ENCODE results near the gene FAM210A.

FAM210A gene

GRCh38 chr18:13618760-13619438, 107.5 kb downstream of the FAM210A start:
- Histone ChIP-seq H3K27me3 (ENCODE audit: insufficient read depth, low read length) (no peaks in the 10 kb centered on the region), H2AFZ (ENCODE audit: low read length) (no peak overlapping the region), H3K4me3 (ENCODE audit: low read depth, low read length, poor library complexity, severe bottlenecking) (peak overlapping the region; percentile 18), H3K79me2 (ENCODE audit: insufficient read depth, low read length) (peaks cover 47% of the 10 kb centered on the region), H3K4me2 (ENCODE audit: low read length) (peak overlapping the region; percentile 91), H3K9me3 (ENCODE audit: low read length) (no peaks in the 10 kb centered on the region), H3K4me1 (ENCODE audit: insufficient read depth, low read length, severe bottlenecking) (peaks cover 81% of the 10 kb centered on the region), H3F3A (ENCODE audit: insufficient read depth, low read length) (peaks cover 8% of the 10 kb centered on the region), H4K20me1 (ENCODE audit: insufficient read depth, low read length) (no peaks in the 10 kb centered on the region), H3K9ac (ENCODE audit: low read length) (peak overlapping the region; percentile 40; the same call in 1 of the 2 replicates), H3K27ac (ENCODE audit: low read depth, low read length, poor library complexity, severe bottlenecking) (peak overlapping the region; percentile 99), H3K36me3 (ENCODE audit: insufficient read depth, low read length) (peaks cover 62% of the 10 kb centered on the region), H3K9me2 (ENCODE audit: low read depth, low read length) (no peaks in the 10 kb centered on the region)
- peak; percentile 28; the same call in 1 of the 2 replicates for TF ChIP-seq CTCF (IDR thresholded peaks at IDR 0.05; ENCODE audit: low read length)
- TF ChIP-seq EZH2 (IDR thresholded peaks at IDR 0.05; ENCODE audit: borderline replicate concordance, low read length) = no peak

GRCh38 chr18:13617826-13618515, 108.4 kb downstream of the FAM210A start:
- peak overlapping the region; percentile 18 for H3K4me3 ChIP-seq (ENCODE audit: low read depth, low read length, poor library complexity, severe bottlenecking)
- peaks cover 56% of the 10 kb centered on the region for H3K79me2 ChIP-seq (ENCODE audit: insufficient read depth, low read length)
- H3K27ac ChIP-seq (ENCODE audit: low read depth, low read length, poor library complexity, severe bottlenecking) = peak overlapping the region; percentile 99
- no peak overlapping the region for H2AFZ ChIP-seq (ENCODE audit: low read length)
- H4K20me1 ChIP-seq (ENCODE audit: insufficient read depth, low read length) = no peaks in the 10 kb centered on the region
- H3K27me3 ChIP-seq (ENCODE audit: insufficient read depth, low read length) = no peaks in the 10 kb centered on the region
- TF ChIP-seq EZH2 (IDR thresholded peaks at IDR 0.05; ENCODE audit: borderline replicate concordance, low read length) (no peak), CTCF (IDR thresholded peaks at IDR 0.05; ENCODE audit: low read length) (no peak)
- peaks cover 73% of the 10 kb centered on the region for H3K4me1 ChIP-seq (ENCODE audit: insufficient read depth, low read length, severe bottlenecking)
- H3K36me3 ChIP-seq (ENCODE audit: insufficient read depth, low read length) = peaks cover 53% of the 10 kb centered on the region
- no peaks in the 10 kb centered on the region for H3K9me2 ChIP-seq (ENCODE audit: low read depth, low read length)
- H3K4me2 ChIP-seq (ENCODE audit: low read length) = peak overlapping the region; percentile 91
- H3F3A ChIP-seq (ENCODE audit: insufficient read depth, low read length) = peaks cover 9% of the 10 kb centered on the region
- no peaks in the 10 kb centered on the region for H3K9me3 ChIP-seq (ENCODE audit: low read length)
- H3K9ac ChIP-seq (ENCODE audit: low read length) = peak overlapping the region; percentile 85; the same call in 1 of the 2 replicates

- H3K9ac ChIP-seq (ENCODE audit: low read length) = peak overlapping the region; percentile 85
- TF ChIP-seq EZH2 (IDR thresholded peaks at IDR 0.05; ENCODE audit: borderline replicate concordance, low read length) = no peak
- TF ChIP-seq CTCF (IDR thresholded peaks at IDR 0.05; ENCODE audit: low read length) = no peak
- H3K27ac ChIP-seq (ENCODE audit: low read depth, low read length, poor library complexity, severe bottlenecking) = peak overlapping the region; percentile 99
- no peaks in the 10 kb centered on the region for H3K9me3 ChIP-seq (ENCODE audit: low read length)
- H3K4me3 ChIP-seq (ENCODE audit: low read depth, low read length, poor library complexity, severe bottlenecking) = peak overlapping the region; percentile 69
- H3K4me2 ChIP-seq (ENCODE audit: low read length) = peak overlapping the region; percentile 91
- H3K9me2 ChIP-seq (ENCODE audit: low read depth, low read length) = no peaks in the 10 kb centered on the region
- no peaks in the 10 kb centered on the region for H4K20me1 ChIP-seq (ENCODE audit: insufficient read depth, low read length)
- H3K27me3 ChIP-seq (ENCODE audit: insufficient read depth, low read length) = no peaks in the 10 kb centered on the region
- H3K4me1 ChIP-seq (ENCODE audit: insufficient read depth, low read length, severe bottlenecking) = peaks cover 75% of the 10 kb centered on the region
- H3K79me2 ChIP-seq (ENCODE audit: insufficient read depth, low read length) = peaks cover 60% of the 10 kb centered on the region
- H3F3A ChIP-seq (ENCODE audit: insufficient read depth, low read length) = peaks cover 15% of the 10 kb centered on the region
- H3K36me3 ChIP-seq (ENCODE audit: insufficient read depth, low read length) = peaks cover 39% of the 10 kb centered on the region
- no peak overlapping the region for H2AFZ ChIP-seq (ENCODE audit: low read length)
Observed at GRCh38 chr18:13616525-13617035, 109.8 kb downstream of the FAM210A start.

Data from OCI-LY1 (cell line).